Tibial artery (tissue), 4 donors: ENCODE measurements around the gene GPATCH4.

Experiments
- DNase-seq, 2 donors: peaks; one replicate each; pipeline ENCODE4 v3.0.0-alpha.2; 2019
- H3K27ac ChIP-seq, 2 donors: fragments of 200-600 bp; sonication (generic) in 1 of 2; 1 replicate in 1 of 2; 2 replicates in 1 of 2; pipeline ENCODE4 v1.5.1; 2018 to 2019; ENCODE audit warnings: mild to moderate bottlenecking in 1 of 2
- H3K27me3 ChIP-seq, 2 donors: fragments of 200-600 bp; sonication (generic) in 1 of 2; one replicate each; pipeline versions ENCODE4 v1.5.1 to v1.6.0; 2016 to 2019
- H3K36me3 ChIP-seq, 3 donors: fragments of 200-600 bp; sonication (generic) in 2 of 3; one replicate each; pipeline ENCODE4 v1.5.1; 2016 to 2019; ENCODE audit warnings: mild to moderate bottlenecking in 2 of 3
- H3K4me1 ChIP-seq, 4 donors: fragments of 200-600 bp; sonication (generic) in 2 of 4; 1 replicate in 3 of 4; 2 replicates in 1 of 4; pipeline ENCODE4 v1.5.1; 2016 to 2019
- H3K4me3 ChIP-seq, 2 donors: fragments of 200-600 bp; sonication (generic) in 1 of 2; 1 replicate in 1 of 2; 2 replicates in 1 of 2; pipeline ENCODE4 v1.5.1; 2018 to 2019; ENCODE audit warnings: mild to moderate bottlenecking in 2 of 2
- H3K9me3 ChIP-seq, 3 donors: fragments of 200-600 bp; sonication (generic) in 1 of 3; one replicate each; pipeline ENCODE4 v1.5.1; 2016 to 2019
- CTCF ChIP-seq, 2 experiments: fragments of 200-600 bp in 1 of 2; fragments of 450-650 bp in 1 of 2; IDR thresholded peaks; one replicate each; pipeline ENCODE4 v1.5.1; 2017 to 2019; ENCODE audit warnings: antibody characterized with exemption in 2 of 2, mild to moderate bottlenecking in 1 of 2, moderate library complexity in 1 of 2
- intact Hi-C: fragments of 100-400 bp; cut with DNase I; formaldehyde crosslinking; loops from one replicate; pipeline ENCODE4 v1.15.0; 2023; ENCODE audit warnings: low total_unique reads

GPATCH4 gene

GRCh38 chr1:156601122-156601830, at the start of gene GPATCH4:
GPATCH4 (minus strand) TSS chr1:156601479.
- Histone ChIP-seq H3K27me3 (no peaks in the 10 kb centered on the region), H3K4me1 (peaks cover 0 to 15% (median 15%) of the 10 kb centered on the region in 4 donors), H3K27ac (peak within 1 kb of the TSS; percentile 68 to 85), H3K4me3 (peak within 1 kb of the TSS; percentile 60 to 69), H3K9me3 (no peaks in the 10 kb centered on the region), H3K36me3 (peaks cover 7 to 29% (median 24%) of the 10 kb centered on the region in 3 donors)
- DNase-seq = peak; percentile 87 to 93
- TF ChIP-seq CTCF (IDR thresholded peaks at IDR 0.05) = no peak
- intact Hi-C loops = no loop called here

GRCh38 chr1:156648951-156649350, 47.7 kb upstream of the GPATCH4 start:
- Histone ChIP-seq H3K9me3 (no peaks in the 10 kb centered on the region), H3K4me3 (no peak overlapping the region), H3K4me1 (no peaks in the 10 kb centered on the region), H3K27me3 (peaks cover 0 to 95% of the 10 kb centered on the region in 2 donors), H3K36me3 (no peaks in the 10 kb centered on the region), H3K27ac (no peak overlapping the region)
- intact Hi-C loops = no loop called here
- no peak for DNase-seq
- no peak for TF ChIP-seq CTCF (IDR thresholded peaks at IDR 0.05)

DNA sequence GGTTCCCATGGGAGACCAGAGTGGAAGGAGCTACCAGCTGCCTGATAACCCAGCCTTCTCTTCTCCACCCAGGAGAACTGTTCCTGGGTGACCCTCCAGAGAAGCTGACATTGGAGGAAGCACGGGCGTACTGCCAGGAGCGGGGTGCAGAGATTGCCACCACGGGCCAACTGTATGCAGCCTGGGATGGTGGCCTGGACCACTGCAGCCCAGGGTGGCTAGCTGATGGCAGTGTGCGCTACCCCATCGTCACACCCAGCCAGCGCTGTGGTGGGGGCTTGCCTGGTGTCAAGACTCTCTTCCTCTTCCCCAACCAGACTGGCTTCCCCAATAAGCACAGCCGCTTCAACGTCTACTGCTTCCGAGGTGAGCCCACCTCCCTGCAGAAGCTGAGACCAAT, 47.2 kb upstream of the GPATCH4 start:
- intact Hi-C loops = no loop called here
- no peak for TF ChIP-seq CTCF (IDR thresholded peaks at IDR 0.05)
- Histone ChIP-seq H3K4me3 (no peak overlapping the region), H3K4me1 (no peaks in the 10 kb centered on the region), H3K27me3 (peaks cover 0 to 95% of the 10 kb centered on the region in 2 donors), H3K9me3 (no peaks in the 10 kb centered on the region), H3K36me3 (no peaks in the 10 kb centered on the region), H3K27ac (no peak overlapping the region)
- no peak for DNase-seq

- intact Hi-C loops = no loop called here
- no peak for DNase-seq
- Histone ChIP-seq H3K4me1 (peaks cover 0 to 3% (median 1%) of the 10 kb centered on the region in 4 donors), H3K36me3 (no peaks in the 10 kb centered on the region), H3K27me3 (peaks cover 0 to 95% of the 10 kb centered on the region in 2 donors), H3K9me3 (no peaks in the 10 kb centered on the region), H3K27ac (no peak overlapping the region), H3K4me3 (no peak overlapping the region)
- TF ChIP-seq CTCF (IDR thresholded peaks at IDR 0.05) = no peak
Observed at GRCh38 chr1:156647351-156647750, 46.1 kb upstream of the GPATCH4 start.

DNA sequence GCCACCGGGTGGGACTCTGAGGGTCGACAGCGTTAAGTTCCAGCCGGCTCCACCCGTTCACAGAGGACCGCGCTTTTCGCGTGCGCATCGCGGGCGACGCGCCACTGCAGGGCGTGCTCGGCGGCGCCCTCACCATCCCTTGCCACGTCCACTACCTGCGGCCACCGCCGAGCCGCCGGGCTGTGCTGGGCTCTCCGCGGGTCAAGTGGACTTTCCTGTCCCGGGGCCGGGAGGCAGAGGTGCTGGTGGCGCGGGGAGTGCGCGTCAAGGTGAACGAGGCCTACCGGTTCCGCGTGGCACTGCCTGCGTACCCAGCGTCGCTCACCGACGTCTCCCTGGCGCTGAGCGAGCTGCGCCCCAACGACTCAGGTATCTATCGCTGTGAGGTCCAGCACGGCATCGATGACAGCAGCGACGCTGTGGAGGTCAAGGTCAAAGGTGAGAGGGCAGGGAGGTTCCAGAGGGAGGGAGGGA, 45.5 kb upstream of the GPATCH4 start:
- intact Hi-C loops = no loop called here
- H3K9me3 ChIP-seq = no peaks in the 10 kb centered on the region

More for the DNA sequence above, 45.5 kb upstream of the GPATCH4 start:
- H3K36me3 ChIP-seq = no peaks in the 10 kb centered on the region
- DNase-seq = no peak
- peaks cover 0 to 8% (median 7%) of the 10 kb centered on the region in 4 donors for H3K4me1 ChIP-seq
- TF ChIP-seq CTCF (IDR thresholded peaks at IDR 0.05) = no peak
- H3K27me3 ChIP-seq = peaks cover 1 to 95% of the 10 kb centered on the region in 2 donors
- no peak overlapping the region for H3K27ac ChIP-seq
- no peak overlapping the region for H3K4me3 ChIP-seq
